Activated CD8-positive, alpha-beta memory T cell treated with anti-CD3 and anti-CD28 coated beads, Interleukin-2, amount 10 ng/mL, durations not matched to agents 7 days and 5 days (primary cell): Measurements from ENCODE around the gene MPHOSPH8. TPM values are rescaled to one million over a fixed set of nuclear protein-coding genes. Genes with fewer than 3 reads are reported as not detected.

Source experiments
- ATAC-seq: fragments of 150-1000 bp; cut with Tn5 transposase; one replicate; pipeline ENCODE4 v1.10.0; 2021; ENCODE audit warnings: moderate library complexity
- CTCF ChIA-PET: fragments of 350-600 bp; sonication (Branson Sonifier 250); formaldehyde crosslinking; loops from one replicate; lab custom pipeline; 2021; ENCODE audit warnings: antibody characterized with exemption; lab: Charles Lee
- DNase-seq: peaks from one replicate; pipeline ENCODE4 v3.0.0-alpha.2; 2020
- H3K27ac Mint-ChIP-seq: one replicate; pipeline ENCODE4 v1.8.0; 2021; ENCODE audit warnings: mild to moderate bottlenecking, mixed read lengths
- H3K27me3 Mint-ChIP-seq: one replicate; pipeline ENCODE4 v1.8.0; 2021; ENCODE audit warnings: mixed read lengths
- H3K36me3 Mint-ChIP-seq: one replicate; pipeline ENCODE4 v1.8.0; 2021; ENCODE audit warnings: mild to moderate bottlenecking, mixed read lengths
- H3K4me1 Mint-ChIP-seq: one replicate; pipeline ENCODE4 v1.8.0; 2021; ENCODE audit warnings: mixed read lengths
- H3K4me3 Mint-ChIP-seq: one replicate; pipeline ENCODE4 v1.8.0; 2021; ENCODE audit warnings: mild to moderate bottlenecking, moderate library complexity, mixed read lengths
- H3K9me3 Mint-ChIP-seq: one replicate; pipeline ENCODE4 v1.8.0; 2022; ENCODE audit warnings: low read depth, mixed read lengths
- total RNA-seq, 2 experiments: library from RNA; stranded (reverse); gene quantifications; one replicate each; pipeline ENCODE4 v1.2.3, GENCODE V29; 2021

Gene MPHOSPH8
- total RNA-seq, 2 experiments from 2014 or later: 39.4 to 41.5 TPM

- Mint-ChIP-seq H3K27me3 (no peaks in the 10 kb centered on the region), H3K4me1 (no peaks in the 10 kb centered on the region), H3K27ac (no peak overlapping the region), H3K4me3 (no peak overlapping the region), H3K36me3 (peaks cover 35% of the 10 kb centered on the region), H3K9me3 (no peaks in the 10 kb centered on the region)
- no peak for DNase-seq
- CTCF ChIA-PET: no interaction called here
- ATAC-seq: no peak
Observed at GRCh38 chr13:19657872-19658591, 24.6 kb downstream of the MPHOSPH8 start.

DNA sequence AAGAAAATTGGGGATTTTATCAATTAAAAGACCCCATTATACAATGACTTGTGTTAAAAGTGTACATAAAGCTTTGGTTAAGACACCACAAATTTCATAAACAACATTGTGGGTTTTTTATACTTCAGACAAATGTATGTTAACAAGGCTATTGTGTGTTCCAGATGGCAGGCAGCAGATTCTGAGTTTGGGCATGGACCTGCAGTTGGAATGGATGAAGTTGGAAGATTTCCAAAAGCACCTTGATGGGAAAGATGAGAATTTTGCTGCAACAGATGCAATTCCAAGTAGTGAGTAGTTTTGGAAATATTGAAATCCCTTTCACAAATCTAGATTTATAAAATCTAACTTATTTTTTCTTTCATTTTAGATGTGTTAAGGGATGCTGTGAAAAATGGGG lies 25.4 kb downstream of the MPHOSPH8 start:
- DNase-seq: no peak
- no peak overlapping the region for H3K27ac Mint-ChIP-seq
- H3K36me3 Mint-ChIP-seq: peaks cover 41% of the 10 kb centered on the region
- CTCF ChIA-PET: no interaction called here
- ATAC-seq: no peak
- H3K4me3 Mint-ChIP-seq: no peak overlapping the region
- no peaks in the 10 kb centered on the region for H3K9me3 Mint-ChIP-seq
- H3K4me1 Mint-ChIP-seq: no peaks in the 10 kb centered on the region
- no peaks in the 10 kb centered on the region for H3K27me3 Mint-ChIP-seq

GRCh38 chr13:19661126-19661525 lies 27.7 kb downstream of the MPHOSPH8 start:
- CTCF ChIA-PET: interaction anchor here (1.2 kb wide), 1 partner anchor 115 kb away, joined by 3 read pairs; no protein-coding TSS in a partner anchor
- no peak overlapping the region for H3K4me3 Mint-ChIP-seq
- ATAC-seq (no peak), DNase-seq (no peak)
- H3K4me1 Mint-ChIP-seq: peaks cover 3% of the 10 kb centered on the region
- no peaks in the 10 kb centered on the region for H3K27me3 Mint-ChIP-seq
- H3K36me3 Mint-ChIP-seq: peaks cover 49% of the 10 kb centered on the region
- H3K9me3 Mint-ChIP-seq: no peaks in the 10 kb centered on the region
- no peak overlapping the region for H3K27ac Mint-ChIP-seq

- CTCF ChIA-PET: no interaction called here
- ATAC-seq: no peak
- Mint-ChIP-seq H3K9me3 (no peaks in the 10 kb centered on the region), H3K4me3 (no peak overlapping the region), H3K36me3 (peaks cover 52% of the 10 kb centered on the region), H3K27me3 (no peaks in the 10 kb centered on the region), H3K4me1 (peaks cover 3% of the 10 kb centered on the region), H3K27ac (no peak overlapping the region)
- no peak for DNase-seq
Observed at GRCh38 chr13:19661561-19661960, 28.1 kb downstream of the MPHOSPH8 start.

DNA sequence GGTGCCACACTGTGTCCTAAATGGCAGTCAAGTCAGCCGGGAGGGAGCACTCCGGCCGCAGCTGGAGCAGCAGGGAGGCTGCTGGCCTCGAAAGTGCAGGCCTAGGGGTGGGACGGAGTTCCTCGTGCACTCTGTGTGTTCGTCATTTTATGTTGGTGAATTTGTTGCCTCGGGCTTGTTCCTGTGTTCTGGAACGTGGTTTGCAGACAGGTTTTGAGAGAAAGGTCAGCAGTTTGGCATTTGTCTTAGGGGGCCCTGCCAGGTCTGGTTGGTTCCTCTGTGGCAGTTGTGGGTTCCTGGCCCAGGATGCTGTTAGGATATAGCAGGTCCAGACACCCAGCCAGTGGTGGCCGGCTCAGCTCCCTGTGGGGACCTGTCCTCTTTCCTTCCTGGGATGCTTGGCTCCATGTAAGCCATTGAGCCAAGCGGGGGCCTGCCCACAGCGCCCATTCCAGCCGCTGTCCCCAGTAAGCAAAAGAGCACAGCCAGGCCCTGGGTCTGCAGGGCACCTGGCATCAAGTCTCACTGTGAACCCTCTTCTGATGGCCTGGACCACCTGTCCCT lies 30.0 kb downstream of the MPHOSPH8 start:
- H3K27me3 Mint-ChIP-seq: no peaks in the 10 kb centered on the region
- no peak overlapping the region for H3K4me3 Mint-ChIP-seq
- peaks cover 3% of the 10 kb centered on the region for H3K4me1 Mint-ChIP-seq
- no peak overlapping the region for H3K27ac Mint-ChIP-seq
- CTCF ChIA-PET: no interaction called here
- peaks cover 59% of the 10 kb centered on the region for H3K36me3 Mint-ChIP-seq
- no peaks in the 10 kb centered on the region for H3K9me3 Mint-ChIP-seq
- no peak for DNase-seq
- ATAC-seq: no peak

- Mint-ChIP-seq H3K4me3 (no peak overlapping the region), H3K36me3 (peaks cover 59% of the 10 kb centered on the region), H3K27ac (peak overlapping the region; percentile 20), H3K27me3 (no peaks in the 10 kb centered on the region), H3K9me3 (no peaks in the 10 kb centered on the region), H3K4me1 (peaks cover 3% of the 10 kb centered on the region)
- CTCF ChIA-PET: interaction anchor here (0.6 kb wide), 1 partner anchor 216 kb away, joined by 3 read pairs; no protein-coding TSS in a partner anchor
- DNase-seq: no peak
- no peak for ATAC-seq
Observed at GRCh38 chr13:19664481-19665230, 31.2 kb downstream of the MPHOSPH8 start.

GRCh38 chr13:19665427-19665859 lies 32.0 kb downstream of the MPHOSPH8 start:
- peaks cover 60% of the 10 kb centered on the region for H3K36me3 Mint-ChIP-seq
- CTCF ChIA-PET: no interaction called here
- H3K27me3 Mint-ChIP-seq: no peaks in the 10 kb centered on the region
- no peak overlapping the region for H3K4me3 Mint-ChIP-seq
- peaks cover 3% of the 10 kb centered on the region for H3K4me1 Mint-ChIP-seq
- DNase-seq: no peak
- H3K9me3 Mint-ChIP-seq: no peaks in the 10 kb centered on the region
- H3K27ac Mint-ChIP-seq: peak overlapping the region; percentile 45
- no peak for ATAC-seq

DNA sequence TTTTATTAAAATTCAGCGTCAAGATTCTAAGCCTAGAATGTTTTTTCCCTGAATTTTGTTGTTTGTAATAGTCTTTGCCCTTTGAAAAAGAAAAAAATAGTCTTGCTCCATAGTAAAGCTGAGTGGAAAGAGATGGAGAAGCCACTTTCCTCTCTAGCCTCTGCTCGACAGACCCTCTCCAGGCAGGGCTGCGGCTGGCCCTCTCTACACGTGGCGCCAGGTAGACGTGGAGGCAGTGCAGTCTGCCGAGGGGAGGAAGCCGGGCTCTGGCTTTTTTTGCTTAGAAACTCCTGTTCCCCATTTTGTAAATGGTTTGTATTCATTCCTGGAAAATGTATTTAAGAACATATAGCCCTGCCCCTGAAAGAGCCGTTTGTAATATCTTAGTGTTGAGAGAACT lies 35.3 kb downstream of the MPHOSPH8 start:
- CTCF ChIA-PET: no interaction called here
- Mint-ChIP-seq H3K4me3 (no peak overlapping the region), H3K4me1 (peaks cover 3% of the 10 kb centered on the region), H3K27ac (no peak overlapping the region), H3K36me3 (peaks cover 63% of the 10 kb centered on the region), H3K27me3 (no peaks in the 10 kb centered on the region), H3K9me3 (no peaks in the 10 kb centered on the region)
- no peak for DNase-seq
- ATAC-seq: no peak

GRCh38 chr13:19670147-19670546 lies 36.7 kb downstream of the MPHOSPH8 start:
- CTCF ChIA-PET: no interaction called here
- peaks cover 62% of the 10 kb centered on the region for H3K36me3 Mint-ChIP-seq
- H3K4me1 Mint-ChIP-seq: no peaks in the 10 kb centered on the region
- no peak overlapping the region for H3K4me3 Mint-ChIP-seq
- H3K27me3 Mint-ChIP-seq: no peaks in the 10 kb centered on the region
- H3K9me3 Mint-ChIP-seq: no peaks in the 10 kb centered on the region
- ATAC-seq: no peak
- no peak for DNase-seq
- H3K27ac Mint-ChIP-seq: no peak overlapping the region

GRCh38 chr13:19672990-19673389 lies 39.5 kb downstream of the MPHOSPH8 start:
- Mint-ChIP-seq H3K9me3 (no peaks in the 10 kb centered on the region), H3K4me3 (no peak overlapping the region), H3K4me1 (peaks cover 6% of the 10 kb centered on the region), H3K27me3 (no peaks in the 10 kb centered on the region), H3K36me3 (peaks cover 62% of the 10 kb centered on the region), H3K27ac (no peak overlapping the region)
- no peak for ATAC-seq
- DNase-seq: no peak
- CTCF ChIA-PET: no interaction called here

DNA sequence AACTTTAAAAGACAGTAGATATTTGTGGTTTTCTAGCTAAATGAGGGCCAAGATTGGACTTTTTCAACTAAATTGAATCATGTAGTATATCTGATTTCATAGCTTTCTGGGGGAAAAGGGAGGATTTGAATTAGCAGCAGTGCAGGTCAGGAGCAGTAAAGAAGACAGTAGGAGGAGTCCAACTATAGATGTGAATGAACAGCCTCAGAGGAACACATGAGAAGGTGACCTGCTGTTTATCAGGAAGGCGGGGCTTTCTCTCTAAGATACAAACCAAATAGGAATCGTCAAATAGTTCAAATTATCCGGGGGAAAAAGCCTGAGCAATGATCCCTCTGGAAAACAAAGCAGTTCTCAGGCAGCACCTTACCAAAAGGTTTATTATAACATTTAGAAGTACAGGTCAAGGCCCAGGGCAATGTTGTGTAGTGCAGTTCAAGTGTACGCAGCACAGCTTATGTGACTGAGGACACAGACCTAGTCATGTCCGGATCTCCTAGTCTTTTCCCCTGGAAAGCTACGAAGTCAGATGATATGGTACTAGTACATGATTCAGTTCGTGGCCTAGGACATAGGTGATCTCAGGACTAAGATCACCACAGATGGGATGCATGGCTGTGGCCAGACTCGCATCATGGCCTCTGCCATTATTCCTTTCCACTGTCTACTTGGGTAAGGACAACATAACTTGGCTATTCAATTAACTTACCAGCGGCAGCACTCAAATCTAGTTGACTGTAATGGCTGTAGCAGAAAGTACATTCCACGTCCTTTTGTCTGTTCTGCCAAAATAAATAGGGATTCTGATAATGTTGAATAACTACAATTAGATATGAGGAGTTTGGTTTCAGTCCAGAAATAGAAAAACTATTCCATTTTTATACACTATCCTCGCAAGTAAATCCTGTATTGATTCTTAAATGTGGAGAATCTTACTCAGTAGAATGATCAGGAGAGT lies 40.3 kb downstream of the MPHOSPH8 start:
- H3K9me3 Mint-ChIP-seq: no peaks in the 10 kb centered on the region
- no peaks in the 10 kb centered on the region for H3K27me3 Mint-ChIP-seq
- peaks cover 58% of the 10 kb centered on the region for H3K36me3 Mint-ChIP-seq
- no peak overlapping the region for H3K27ac Mint-ChIP-seq
- H3K4me3 Mint-ChIP-seq: no peak overlapping the region
- DNase-seq (no peak), ATAC-seq (no peak)
- CTCF ChIA-PET: no interaction called here
- H3K4me1 Mint-ChIP-seq: peaks cover 7% of the 10 kb centered on the region

- CTCF ChIA-PET: no interaction called here
- no peak overlapping the region for H3K4me3 Mint-ChIP-seq
- H3K27me3 Mint-ChIP-seq: no peaks in the 10 kb centered on the region
- no peak overlapping the region for H3K27ac Mint-ChIP-seq
- H3K4me1 Mint-ChIP-seq: peaks cover 7% of the 10 kb centered on the region
- DNase-seq (no peak), ATAC-seq (no peak)
- H3K9me3 Mint-ChIP-seq: no peaks in the 10 kb centered on the region
- H3K36me3 Mint-ChIP-seq: peaks cover 55% of the 10 kb centered on the region
Observed at GRCh38 chr13:19674898-19675297, 41.4 kb downstream of the MPHOSPH8 start.

GRCh38 chr13:19676168-19676567 lies 42.7 kb downstream of the MPHOSPH8 start:
- no peak for DNase-seq
- Mint-ChIP-seq H3K4me3 (no peak overlapping the region), H3K27me3 (no peaks in the 10 kb centered on the region), H3K9me3 (no peaks in the 10 kb centered on the region), H3K36me3 (peaks cover 47% of the 10 kb centered on the region), H3K4me1 (peaks cover 7% of the 10 kb centered on the region), H3K27ac (peak overlapping the region; percentile 2)
- ATAC-seq: no peak
- CTCF ChIA-PET: interaction anchor here (1.3 kb wide), 1 partner anchor 12 kb away, joined by 4 read pairs; no protein-coding TSS in a partner anchor
